GM10847 (cell line): ENCODE measurements around the gene AK2.

Source experiments
- POLR2A ChIP-seq: IDR thresholded peaks from 2 replicates; pipeline ENCODE4 v1.6.1; 2011; ENCODE audit not compliant: insufficient read length; ENCODE audit errors: extremely low read depth

AK2 gene

GRCh38 chr1:32992489-32993323 is 44.0 kb downstream of the AK2 start:
- TF ChIP-seq POLR2A = no peak

GRCh38 chr1:32991819-32992488 is 44.7 kb downstream of the AK2 start:
- no peak for TF ChIP-seq POLR2A

- TF ChIP-seq POLR2A = no peak
Measured at GRCh38 chr1:32991386-32991785, 45.3 kb downstream of the AK2 start.

- TF ChIP-seq POLR2A = no peak
Measured at GRCh38 chr1:32990887-32991286, 45.8 kb downstream of the AK2 start.

- no peak for TF ChIP-seq POLR2A
Measured at GRCh38 chr1:32989160-32990050, 47.3 kb downstream of the AK2 start.

- TF ChIP-seq POLR2A = no peak
Measured at GRCh38 chr1:32988665-32989064, 48.0 kb downstream of the AK2 start.

- TF ChIP-seq POLR2A = no peak
Measured at GRCh38 chr1:32985226-32985625, 51.5 kb downstream of the AK2 start.

GRCh38 chr1:32984455-32985171 is 52.1 kb downstream of the AK2 start:
- TF ChIP-seq POLR2A = no peak

GRCh38 chr1:32984090-32984454 is 52.6 kb downstream of the AK2 start:
- TF ChIP-seq POLR2A = no peak

- no peak for TF ChIP-seq POLR2A
Measured at GRCh38 chr1:32983020-32983419, 53.7 kb downstream of the AK2 start.

- peak; percentile 46 for TF ChIP-seq POLR2A
Measured at GRCh38 chr1:32981003-32981901, 55.4 kb downstream of the AK2 start.

GRCh38 chr1:32980080-32980479 is 56.6 kb downstream of the AK2 start:
- TF ChIP-seq POLR2A = no peak

GRCh38 chr1:32978854-32979253 is 57.8 kb downstream of the AK2 start:
- no peak for TF ChIP-seq POLR2A

GRCh38 chr1:32977546-32978087 is 59.1 kb downstream of the AK2 start:
- no peak for TF ChIP-seq POLR2A
